CD8-positive, alpha-beta memory T cell (primary cell): ENCODE measurements around the gene COG3. TPM values are rescaled to one million over a fixed set of nuclear protein-coding genes. Genes with fewer than 3 reads are reported as not detected.

ENCODE experiments used
- CTCF ChIA-PET: fragments of 350-600 bp; sonication (Branson Sonifier 250); formaldehyde crosslinking; loops from one replicate; lab custom pipeline; 2021; ENCODE audit warnings: antibody characterized with exemption; lab: Charles Lee
- POLR2A ChIA-PET: fragments of 350-600 bp; sonication (Branson Sonifier 250); formaldehyde crosslinking; loops from one replicate; lab custom pipeline; 2021; ENCODE audit warnings: antibody characterized with exemption; lab: Charles Lee
- DNase-seq, 5 donors: peaks; one replicate each; pipeline versions ENCODE4 v3.0.0 to v3.0.0-alpha.2; 2020 to 2022; ENCODE audit warnings: mixed read lengths in 1 of 5
- H3K27ac ChIP-seq: one replicate; pipeline ENCODE4 v1.7.0; 2013; ENCODE audit warnings: low read depth, mild to moderate bottlenecking, low read length, moderate library complexity
- H3K27me3 ChIP-seq: 2 replicates; pipeline ENCODE4 v1.7.0; 2013; ENCODE audit warnings: low read length, mild to moderate bottlenecking; ENCODE audit not compliant: insufficient read depth, poor library complexity, severe bottlenecking
- H3K36me3 ChIP-seq: 2 replicates; pipeline ENCODE4 v1.7.0; 2013; ENCODE audit warnings: mild to moderate bottlenecking, low read length, moderate library complexity; ENCODE audit not compliant: insufficient read depth
- H3K4me1 ChIP-seq: 2 replicates; pipeline ENCODE4 v1.7.0; 2013; ENCODE audit warnings: mild to moderate bottlenecking, low read length, moderate library complexity; ENCODE audit not compliant: insufficient read depth
- H3K4me3 ChIP-seq: 2 replicates; pipeline ENCODE4 v1.7.0; 2013; ENCODE audit warnings: mild to moderate bottlenecking, low read length
- H3K9me3 ChIP-seq: 2 replicates; pipeline ENCODE4 v1.7.0; 2013; ENCODE audit warnings: mild to moderate bottlenecking, low read length
- H3K27ac Mint-ChIP-seq, 8 donors: one replicate each; pipeline ENCODE4 v1.8.0; 2020 to 2021; ENCODE audit warnings: mixed read lengths in 8 of 8, mild to moderate bottlenecking in 6 of 8, inconsistent platforms in 3 of 8, moderate library complexity in 3 of 8
- H3K27me3 Mint-ChIP-seq, 2 donors: one replicate each; pipeline ENCODE4 v1.8.0; 2020 to 2021; ENCODE audit warnings: mixed read lengths in 2 of 2, mild to moderate bottlenecking in 1 of 2, moderate library complexity in 1 of 2
- H3K36me3 Mint-ChIP-seq, 3 donors: one replicate each; pipeline ENCODE4 v1.8.0; 2020 to 2021; ENCODE audit warnings: mixed read lengths in 3 of 3, inconsistent platforms in 1 of 3, mild to moderate bottlenecking in 1 of 3
- H3K4me1 Mint-ChIP-seq, 3 donors: one replicate each; pipeline ENCODE4 v1.8.0; 2020 to 2021; ENCODE audit warnings: mixed read lengths in 3 of 3, inconsistent platforms in 1 of 3, mild to moderate bottlenecking in 1 of 3
- H3K4me3 Mint-ChIP-seq, 7 donors: one replicate each; pipeline ENCODE4 v1.8.0; 2020 to 2021; ENCODE audit warnings: mixed read lengths in 7 of 7, mild to moderate bottlenecking in 6 of 7, moderate library complexity in 4 of 7, inconsistent platforms in 2 of 7
- H3K9me3 Mint-ChIP-seq, 5 donors: one replicate each; pipeline ENCODE4 v1.8.0; 2020 to 2022; ENCODE audit warnings: mixed read lengths in 5 of 5, mild to moderate bottlenecking in 3 of 5, moderate library complexity in 2 of 5, inconsistent platforms in 1 of 5
- polyA plus RNA-seq: library from polyadenylated mRNA; unstranded; fragments of 300-500 nt; fragmentation: Illumina TruSeq; gene quantifications from one replicate; pipeline ENCODE4 v1.2.3, GENCODE V29; 2021
- total RNA-seq, 2 experiments: library from RNA; stranded (reverse); gene quantifications; one replicate each; pipeline ENCODE4 v1.2.3, GENCODE V29; 2021

COG3 gene
- total and polyA plus RNA-seq, 3 experiments from 2014 or later: 19.3 to 31.7 (median 20.2) TPM

DNA sequence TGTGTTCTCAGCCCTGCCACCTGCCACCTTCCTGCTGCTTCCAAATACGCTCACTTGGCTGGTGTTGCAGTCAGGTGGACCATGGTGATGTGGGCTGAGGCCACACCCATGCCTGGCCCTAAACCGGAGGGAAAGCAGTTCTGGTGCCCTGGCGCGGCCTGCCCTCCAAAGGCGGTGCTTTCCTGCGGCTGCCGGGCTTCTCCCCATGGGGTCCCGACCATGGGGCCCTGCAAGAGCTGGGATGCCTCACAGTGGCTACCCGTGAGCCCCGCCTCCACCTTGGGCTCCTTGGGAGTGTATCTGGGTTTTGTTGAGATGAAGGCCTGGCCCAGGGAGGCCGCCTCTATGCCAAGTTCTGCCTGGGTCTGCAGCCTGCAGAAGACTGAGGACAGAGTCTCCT, 77.1 kb downstream of the COG3 start:
- ChIA-PET POLR2A (no interaction called here), CTCF (no interaction called here)
- H3K27me3 ChIP-seq: no peaks in the 10 kb centered on the region
- H3K36me3 Mint-ChIP-seq: peaks cover 0 to 5% (median 0%) of the 10 kb centered on the region in 3 donors
- H3K9me3 ChIP-seq: no peaks in the 10 kb centered on the region
- H3K4me1 Mint-ChIP-seq: no peaks in the 10 kb centered on the region
- H3K4me1 ChIP-seq: no peaks in the 10 kb centered on the region
- no peaks in the 10 kb centered on the region for H3K36me3 ChIP-seq
- peaks cover 0 to under 1% of the 10 kb centered on the region in 2 donors for H3K27me3 Mint-ChIP-seq
- H3K27ac Mint-ChIP-seq: no peak overlapping the region
- H3K27ac ChIP-seq: no peak overlapping the region
- no peak for DNase-seq
- no peak overlapping the region for H3K4me3 ChIP-seq
- H3K9me3 Mint-ChIP-seq: no peaks in the 10 kb centered on the region
- H3K4me3 Mint-ChIP-seq: no peak overlapping the region

GRCh38 chr13:45542391-45542790, 77.7 kb downstream of the COG3 start:
- CTCF ChIA-PET: no interaction called here
- no peaks in the 10 kb centered on the region for H3K9me3 ChIP-seq
- Mint-ChIP-seq H3K27me3 (peaks cover 0 to 2% of the 10 kb centered on the region in 2 donors), H3K4me1 (no peaks in the 10 kb centered on the region), H3K4me3 (no peak overlapping the region), H3K36me3 (peaks cover 0 to 4% (median 0%) of the 10 kb centered on the region in 3 donors), H3K27ac (no peak overlapping the region), H3K9me3 (no peaks in the 10 kb centered on the region)
- no peaks in the 10 kb centered on the region for H3K36me3 ChIP-seq
- H3K4me3 ChIP-seq: no peak overlapping the region
- no peaks in the 10 kb centered on the region for H3K27me3 ChIP-seq
- no peak for DNase-seq
- POLR2A ChIA-PET: no interaction called here
- no peaks in the 10 kb centered on the region for H3K4me1 ChIP-seq
- H3K27ac ChIP-seq: no peak overlapping the region

GRCh38 chr13:45542878-45543277, 78.1 kb downstream of the COG3 start:
- POLR2A ChIA-PET: no interaction called here
- no peak for DNase-seq
- peaks cover 0 to 4% (median 0%) of the 10 kb centered on the region in 3 donors for H3K36me3 Mint-ChIP-seq

DNA sequence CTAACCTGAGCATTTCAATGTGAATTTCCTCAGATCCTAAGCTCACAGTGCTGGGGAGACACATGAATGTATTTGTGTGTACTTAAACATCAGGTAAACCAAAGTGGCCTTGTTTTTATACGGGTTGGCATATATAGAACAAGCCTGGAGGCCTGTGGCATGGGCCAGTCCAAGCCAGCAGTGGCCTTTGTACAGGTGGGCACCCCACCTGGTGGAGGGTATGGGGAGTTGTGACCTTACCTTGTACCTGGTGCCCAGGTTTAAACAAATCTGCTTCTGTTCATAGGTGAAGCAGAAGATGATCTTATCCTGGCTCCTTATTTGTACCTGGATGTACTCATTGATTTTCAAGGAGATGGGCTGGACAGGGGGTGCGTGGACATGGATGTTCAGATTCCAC, 79.8 kb downstream of the COG3 start:
- CTCF ChIA-PET: no interaction called here
- H3K27ac Mint-ChIP-seq: no peak overlapping the region
- H3K27me3 Mint-ChIP-seq: peaks cover 3 to 5% of the 10 kb centered on the region in 2 donors
- H3K4me3 ChIP-seq: no peak overlapping the region
- no peaks in the 10 kb centered on the region for H3K36me3 Mint-ChIP-seq
- POLR2A ChIA-PET: no interaction called here
- H3K4me3 Mint-ChIP-seq: no peak overlapping the region
- no peaks in the 10 kb centered on the region for H3K9me3 Mint-ChIP-seq
- H3K9me3 ChIP-seq: no peaks in the 10 kb centered on the region
- H3K27ac ChIP-seq: no peak overlapping the region
- DNase-seq: no peak
- no peaks in the 10 kb centered on the region for H3K36me3 ChIP-seq
- H3K27me3 ChIP-seq: no peaks in the 10 kb centered on the region
- H3K4me1 Mint-ChIP-seq: no peaks in the 10 kb centered on the region
- H3K4me1 ChIP-seq: no peaks in the 10 kb centered on the region

More at GRCh38 chr13:45542878-45543277, 78.1 kb downstream of the COG3 start:
- Histone ChIP-seq H3K27ac (no peak overlapping the region), H3K36me3 (no peaks in the 10 kb centered on the region), H3K9me3 (no peaks in the 10 kb centered on the region), H3K4me3 (no peak overlapping the region), H3K27me3 (no peaks in the 10 kb centered on the region), H3K4me1 (no peaks in the 10 kb centered on the region)
- CTCF ChIA-PET: no interaction called here
- Mint-ChIP-seq H3K27ac (no peak overlapping the region), H3K27me3 (peaks cover 0 to 2% of the 10 kb centered on the region in 2 donors), H3K9me3 (no peaks in the 10 kb centered on the region), H3K4me3 (no peak overlapping the region), H3K4me1 (no peaks in the 10 kb centered on the region)

- H3K27me3 ChIP-seq: no peaks in the 10 kb centered on the region
- POLR2A ChIA-PET: no interaction called here
- no peak overlapping the region for H3K4me3 Mint-ChIP-seq
- no peaks in the 10 kb centered on the region for H3K9me3 Mint-ChIP-seq
- CTCF ChIA-PET: no interaction called here
- H3K4me1 ChIP-seq: no peaks in the 10 kb centered on the region
- H3K27me3 Mint-ChIP-seq: peaks cover 3 to 7% of the 10 kb centered on the region in 2 donors
- H3K36me3 Mint-ChIP-seq: no peaks in the 10 kb centered on the region
- no peaks in the 10 kb centered on the region for H3K4me1 Mint-ChIP-seq
- H3K27ac ChIP-seq: no peak overlapping the region
- no peak overlapping the region for H3K27ac Mint-ChIP-seq
- no peaks in the 10 kb centered on the region for H3K9me3 ChIP-seq
- H3K4me3 ChIP-seq: no peak overlapping the region
- no peak for DNase-seq
- no peaks in the 10 kb centered on the region for H3K36me3 ChIP-seq
Measured at GRCh38 chr13:45545686-45546409, 81.1 kb downstream of the COG3 start.

GRCh38 chr13:45546410-45546765, 81.6 kb downstream of the COG3 start:
- ChIA-PET POLR2A (no interaction called here), CTCF (no interaction called here)
- H3K36me3 Mint-ChIP-seq: no peaks in the 10 kb centered on the region
- H3K27me3 Mint-ChIP-seq: peaks cover 3 to 7% of the 10 kb centered on the region in 2 donors
- H3K4me1 Mint-ChIP-seq: no peaks in the 10 kb centered on the region
- DNase-seq: no peak
- H3K4me3 Mint-ChIP-seq: no peak overlapping the region
- H3K4me1 ChIP-seq: no peaks in the 10 kb centered on the region
- H3K9me3 ChIP-seq: no peaks in the 10 kb centered on the region
- no peak overlapping the region for H3K27ac ChIP-seq
- H3K36me3 ChIP-seq: no peaks in the 10 kb centered on the region
- H3K4me3 ChIP-seq: no peak overlapping the region
- no peak overlapping the region for H3K27ac Mint-ChIP-seq
- H3K9me3 Mint-ChIP-seq: no peaks in the 10 kb centered on the region
- H3K27me3 ChIP-seq: no peaks in the 10 kb centered on the region

- no peak overlapping the region for H3K27ac ChIP-seq
- no peaks in the 10 kb centered on the region for H3K27me3 ChIP-seq
- H3K4me3 Mint-ChIP-seq: no peak overlapping the region
- H3K9me3 Mint-ChIP-seq: no peaks in the 10 kb centered on the region
- peaks cover 3 to 7% of the 10 kb centered on the region in 2 donors for H3K27me3 Mint-ChIP-seq
- H3K27ac Mint-ChIP-seq: no peak overlapping the region
- no peaks in the 10 kb centered on the region for H3K4me1 ChIP-seq
- DNase-seq: no peak
- ChIA-PET POLR2A (no interaction called here), CTCF (no interaction called here)
- no peaks in the 10 kb centered on the region for H3K36me3 Mint-ChIP-seq
- no peak overlapping the region for H3K4me3 ChIP-seq
- no peaks in the 10 kb centered on the region for H3K9me3 ChIP-seq
- H3K4me1 Mint-ChIP-seq: no peaks in the 10 kb centered on the region
- H3K36me3 ChIP-seq: no peaks in the 10 kb centered on the region
Measured at GRCh38 chr13:45548281-45548680, 83.5 kb downstream of the COG3 start.

DNA sequence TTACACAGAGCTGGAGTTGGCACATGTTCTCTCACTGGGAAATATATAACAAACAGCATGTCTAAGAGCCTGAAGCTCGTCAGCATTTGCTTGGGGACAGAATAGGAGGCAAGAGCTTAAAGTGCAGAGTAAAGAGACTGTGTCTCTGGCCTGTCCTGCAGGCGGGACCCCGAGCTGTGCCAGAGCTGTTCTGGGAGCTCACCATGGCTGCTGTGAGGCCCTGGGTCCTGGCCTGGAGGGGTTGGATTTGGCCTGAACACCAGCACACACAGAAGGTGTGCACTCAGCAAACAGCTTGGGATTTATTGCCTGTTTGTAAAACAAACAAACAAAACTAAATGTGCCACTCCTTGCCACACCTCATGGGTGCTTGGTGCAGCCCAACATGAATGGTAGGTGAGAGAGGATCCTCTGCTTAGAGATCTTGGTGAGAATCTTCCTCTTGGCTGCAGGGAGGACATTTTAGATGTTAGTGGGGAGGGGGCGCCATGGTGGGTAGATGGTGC, 89.9 kb downstream of the COG3 start:
- Mint-ChIP-seq H3K36me3 (peaks cover 0 to 1% (median 0%) of the 10 kb centered on the region in 3 donors), H3K27ac (no peak overlapping the region), H3K9me3 (no peaks in the 10 kb centered on the region), H3K4me1 (no peaks in the 10 kb centered on the region), H3K27me3 (peaks cover 0 to 2% of the 10 kb centered on the region in 2 donors), H3K4me3 (no peak overlapping the region)
- H3K4me1 ChIP-seq: no peaks in the 10 kb centered on the region
- no peaks in the 10 kb centered on the region for H3K27me3 ChIP-seq
- no peaks in the 10 kb centered on the region for H3K9me3 ChIP-seq
- H3K36me3 ChIP-seq: no peaks in the 10 kb centered on the region
- CTCF ChIA-PET: no interaction called here
- H3K4me3 ChIP-seq: no peak overlapping the region
- DNase-seq: no peak
- H3K27ac ChIP-seq: no peak overlapping the region
- POLR2A ChIA-PET: no interaction called here
